Iris pigment epithelial cell (primary cell): ENCODE results near the gene CLEC18B.
A peak's percentile ranks its signal among the peaks of the same experiment; 100 is the strongest.
"Not testable (repeated sequence)": the region's sequence is repeated elsewhere in the genome, so short reads cannot be mapped to it uniquely, and the experiment has no call there.

Experiments used
- DNase-seq: peaks from one replicate; pipeline ENCODE4 v3.0.0-alpha.2; 2011; ENCODE audit warnings: low read depth

The CLEC18B gene

GRCh38 chr16:74406600-74407361, 14.5 kb downstream of the CLEC18B start:
- DNase-seq: not testable (repeated sequence)

- not testable (repeated sequence) for DNase-seq
These were observed 16.9 kb downstream of the CLEC18B start for GRCh38 chr16:74404148-74404933.

GRCh38 chr16:74400238-74400637, 21.0 kb downstream of the CLEC18B start:
- DNase-seq: not testable (repeated sequence)

GRCh38 chr16:74398212-74398895, 22.9 kb downstream of the CLEC18B start:
- DNase-seq: not testable (repeated sequence)

GRCh38 chr16:74396521-74397017, 24.7 kb downstream of the CLEC18B start:
- peak; percentile 15 for DNase-seq

GRCh38 chr16:74394604-74395003, 26.7 kb downstream of the CLEC18B start:
- not testable (repeated sequence) for DNase-seq

- not testable (repeated sequence) for DNase-seq
These were observed 27.1 kb downstream of the CLEC18B start for GRCh38 chr16:74394131-74394530.

GRCh38 chr16:74391454-74392050, 29.7 kb downstream of the CLEC18B start:
- not testable (repeated sequence) for DNase-seq

GRCh38 chr16:74382339-74383034, 38.8 kb downstream of the CLEC18B start:
- not testable (repeated sequence) for DNase-seq

GRCh38 chr16:74373847-74374184, 47.5 kb downstream of the CLEC18B start:
- not testable (repeated sequence) for DNase-seq

- DNase-seq: no peak
These were observed 48.1 kb downstream of the CLEC18B start for GRCh38 chr16:74372953-74373846.

GRCh38 chr16:74372369-74372768, 48.9 kb downstream of the CLEC18B start:
- DNase-seq: no peak

GRCh38 chr16:74370338-74371135, 50.7 kb downstream of the CLEC18B start:
- not testable (repeated sequence) for DNase-seq

- DNase-seq: peak; percentile 94
These were observed 53.0 kb downstream of the CLEC18B start for GRCh38 chr16:74368002-74368911.

GRCh38 chr16:74367469-74368001, 53.7 kb downstream of the CLEC18B start:
- DNase-seq: peak; percentile 28

GRCh38 chr16:74361646-74362610, 59.4 kb downstream of the CLEC18B start:
- not testable (repeated sequence) for DNase-seq
